Liver (tissue), 9 donors: Measurements from ENCODE around the gene SMARCB1. TPM values are rescaled to one million over a fixed set of nuclear protein-coding genes. Genes with fewer than 3 reads are reported as not detected.

ENCODE experiments used
- DNase-seq: peaks from one replicate; pipeline ENCODE4 v3.0.0-alpha.2; 2017; ENCODE audit warnings: low spot score
- H3K27ac ChIP-seq, 2 donors: one replicate each; pipeline ENCODE4 v1.7.0; 2013; ENCODE audit warnings: inconsistent platforms in 2 of 2, low read length in 2 of 2, control low read depth in 1 of 2, low read depth in 1 of 2, mild to moderate bottlenecking in 1 of 2
- H3K27me3 ChIP-seq, 4 donors: one replicate each; pipeline versions ENCODE4 v1.6.1 to v1.7.0; 2013; ENCODE audit warnings: low read length in 3 of 4, inconsistent platforms in 1 of 4, mild to moderate bottlenecking in 1 of 4, moderate library complexity in 1 of 4; ENCODE audit not compliant: control insufficient read depth in 4 of 4, insufficient read depth in 4 of 4
- H3K36me3 ChIP-seq, 4 donors: one replicate each; pipeline versions ENCODE4 v1.6.1 to v1.7.0; 2013; ENCODE audit warnings: low read length in 3 of 4, mild to moderate bottlenecking in 3 of 4, low read depth in 1 of 4, moderate library complexity in 1 of 4; ENCODE audit not compliant: control insufficient read depth in 4 of 4, insufficient read depth in 3 of 4
- H3K4me1 ChIP-seq, 4 donors: one replicate each; pipeline versions ENCODE4 v1.6.1 to v1.7.0; 2013; ENCODE audit warnings: low read length in 3 of 4, mild to moderate bottlenecking in 3 of 4, moderate library complexity in 1 of 4; ENCODE audit not compliant: control insufficient read depth in 4 of 4, insufficient read depth in 4 of 4
- H3K4me3 ChIP-seq, 3 donors: one replicate each; pipeline versions ENCODE4 v1.6.1 to v1.7.0; 2013; ENCODE audit warnings: low read length in 3 of 3, control low read depth in 1 of 3, low read depth in 1 of 3, mild to moderate bottlenecking in 1 of 3
- H3K9ac ChIP-seq, 2 donors: one replicate each; pipeline ENCODE4 v1.7.0; 2013; ENCODE audit warnings: low read length in 2 of 2, mild to moderate bottlenecking in 2 of 2, moderate library complexity in 2 of 2, control low read depth in 1 of 2, low read depth in 1 of 2
- H3K9me3 ChIP-seq, 4 donors: one replicate each; pipeline versions ENCODE4 v1.6.1 to v1.7.0; 2013; ENCODE audit warnings: low read length in 3 of 4; ENCODE audit not compliant: control insufficient read depth in 4 of 4
- EGR1 ChIP-seq, 2 donors: IDR thresholded peaks; 2 replicates each; pipeline ENCODE4 v1.6.1; 2016 to 2018; ENCODE audit warnings: antibody characterized with exemption in 2 of 2, low read depth in 2 of 2
- FOXA1 ChIP-seq: IDR thresholded peaks from 2 replicates; pipeline ENCODE4 v1.6.1; 2016; ENCODE audit warnings: antibody characterized with exemption
- GABPA ChIP-seq, 2 donors: IDR thresholded peaks in 1 of 2; conservative IDR thresholded peaks in 1 of 2; 2 replicates each; pipeline ENCODE4 v1.6.1; 2016; ENCODE audit warnings: antibody characterized with exemption in 2 of 2, mild to moderate bottlenecking in 1 of 2, moderate library complexity in 1 of 2
- HNF4A ChIP-seq, 2 donors: conservative IDR thresholded peaks; 2 replicates each; pipeline ENCODE4 v1.6.1; 2016; ENCODE audit warnings: antibody characterized with exemption in 2 of 2, mild to moderate bottlenecking in 2 of 2
- HNF4G ChIP-seq: IDR thresholded peaks from 2 replicates; pipeline ENCODE4 v1.6.1; 2016; ENCODE audit warnings: antibody characterized with exemption
- JUND ChIP-seq, 2 donors: IDR thresholded peaks; 2 replicates each; pipeline ENCODE4 v1.6.1; 2016; ENCODE audit warnings: antibody characterized with exemption in 2 of 2
- NR2F2 ChIP-seq: IDR thresholded peaks from 2 replicates; pipeline ENCODE4 v1.6.1; 2016; ENCODE audit warnings: antibody characterized with exemption
- RAD21 ChIP-seq, 2 donors: IDR thresholded peaks; 2 replicates each; pipeline ENCODE4 v1.6.1; 2016; ENCODE audit warnings: antibody characterized with exemption in 2 of 2, mild to moderate bottlenecking in 2 of 2
- RXRA ChIP-seq, 2 donors: IDR thresholded peaks; 2 replicates each; pipeline ENCODE4 v1.6.1; 2017 to 2018; ENCODE audit warnings: antibody characterized with exemption in 2 of 2, mild to moderate bottlenecking in 1 of 2
- SP1 ChIP-seq: IDR thresholded peaks from 2 replicates; pipeline ENCODE4 v1.6.1; 2018; ENCODE audit warnings: antibody characterized with exemption, mild to moderate bottlenecking
- WGBS: extraction: QIAGEN DNeasy Blood & Tissue Kit; methylation state at CpG from one replicate; pipeline ENCODE4 v1.1.7; 2013; 5-methylcytosine and 5-hydroxymethylcytosine counted together
- polyA plus RNA-seq, 2 donors: library from polyadenylated mRNA; stranded (reverse) in 1 of 2; unstranded in 1 of 2; fragments of 200-250 nt in 1 of 2; fragments of >200 nt in 1 of 2; fragmentation: Nextera tagmentation in 1 of 2; extraction: Ambion mirVana in 1 of 2; gene quantifications; one replicate each; pipeline versions ENCODE4 v1.2.1 to v1.2.3, GENCODE V29; 2013 to 2015
- total RNA-seq, 2 donors: library from RNA; depleted of rRNA; stranded (reverse); fragments of >200 nt; gene quantifications; one replicate each; pipeline ENCODE4 v1.2.3, GENCODE V29; 2014
- TF ChIP-seq, protein P1 (sequence below): IDR thresholded peaks from 2 replicates; pipeline ENCODE4 v1.6.1; 2016; ENCODE audit warnings: antibody characterized with exemption
- TF ChIP-seq, protein P2 (sequence below): IDR thresholded peaks from 2 replicates; pipeline ENCODE4 v1.6.1; 2016; ENCODE audit warnings: antibody characterized with exemption, mild to moderate bottlenecking
- TF ChIP-seq, protein P3 (sequence below): IDR thresholded peaks from 2 replicates; pipeline ENCODE4 v1.6.1; 2016; ENCODE audit warnings: antibody characterized with exemption
- TF ChIP-seq, protein P4 (sequence below): IDR thresholded peaks from 2 replicates; pipeline ENCODE4 v1.6.1; 2016; ENCODE audit warnings: antibody characterized with exemption
- donor health status: healthy.
- donor health status: healthy.
- donor health status: healthy.
- donor health status: healthy.
- donor health status: healthy.

SMARCB1 gene
- total and polyA plus RNA-seq, 4 donors = 15.1 to 22.5 (median 19.1) TPM

DNA sequence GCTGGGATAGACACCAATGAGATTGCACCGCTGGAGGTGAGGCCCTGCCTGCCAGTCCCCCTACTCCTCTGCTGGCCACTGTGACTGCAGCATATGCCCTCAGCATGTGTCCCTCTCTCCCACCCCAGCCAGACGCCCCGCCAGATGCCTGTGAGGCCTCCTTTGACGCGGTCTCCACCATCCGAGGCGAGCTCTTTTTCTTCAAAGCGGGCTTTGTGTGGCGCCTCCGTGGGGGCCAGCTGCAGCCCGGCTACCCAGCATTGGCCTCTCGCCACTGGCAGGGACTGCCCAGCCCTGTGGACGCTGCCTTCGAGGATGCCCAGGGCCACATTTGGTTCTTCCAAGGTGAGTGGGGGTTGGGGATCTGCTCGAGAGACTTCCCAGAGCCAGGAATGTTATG, 5.7 kb upstream of the SMARCB1 start:
- Histone ChIP-seq H3K27ac (no peak overlapping the region), H3K9me3 (no peaks in the 10 kb centered on the region), H3K27me3 (no peaks in the 10 kb centered on the region), H3K4me3 (no peak overlapping the region), H3K36me3 (no peaks in the 10 kb centered on the region), H3K4me1 (peaks cover 10 to 24% (median 16%) of the 10 kb centered on the region in 4 donors), H3K9ac (no peak overlapping the region)
- TF ChIP-seq EGR1 (IDR thresholded peaks at IDR 0.05; ENCODE audit: low read depth in 2 of 2) (no peak), SP1 (no peak), JUND (IDR thresholded peaks at IDR 0.05) (no peak), RXRA (IDR thresholded peaks at IDR 0.05) (no peak), NR2F2 (no peak)
- TF ChIP-seq, protein P1, sequence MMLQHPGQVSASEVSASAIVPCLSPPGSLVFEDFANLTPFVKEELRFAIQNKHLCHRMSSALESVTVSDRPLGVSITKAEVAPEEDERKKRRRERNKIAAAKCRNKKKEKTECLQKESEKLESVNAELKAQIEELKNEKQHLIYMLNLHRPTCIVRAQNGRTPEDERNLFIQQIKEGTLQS = no peak
- DNase-seq = no peak
- WGBS = 94% methylated on average over 15 of the region's 15 CpGs

DNA sequence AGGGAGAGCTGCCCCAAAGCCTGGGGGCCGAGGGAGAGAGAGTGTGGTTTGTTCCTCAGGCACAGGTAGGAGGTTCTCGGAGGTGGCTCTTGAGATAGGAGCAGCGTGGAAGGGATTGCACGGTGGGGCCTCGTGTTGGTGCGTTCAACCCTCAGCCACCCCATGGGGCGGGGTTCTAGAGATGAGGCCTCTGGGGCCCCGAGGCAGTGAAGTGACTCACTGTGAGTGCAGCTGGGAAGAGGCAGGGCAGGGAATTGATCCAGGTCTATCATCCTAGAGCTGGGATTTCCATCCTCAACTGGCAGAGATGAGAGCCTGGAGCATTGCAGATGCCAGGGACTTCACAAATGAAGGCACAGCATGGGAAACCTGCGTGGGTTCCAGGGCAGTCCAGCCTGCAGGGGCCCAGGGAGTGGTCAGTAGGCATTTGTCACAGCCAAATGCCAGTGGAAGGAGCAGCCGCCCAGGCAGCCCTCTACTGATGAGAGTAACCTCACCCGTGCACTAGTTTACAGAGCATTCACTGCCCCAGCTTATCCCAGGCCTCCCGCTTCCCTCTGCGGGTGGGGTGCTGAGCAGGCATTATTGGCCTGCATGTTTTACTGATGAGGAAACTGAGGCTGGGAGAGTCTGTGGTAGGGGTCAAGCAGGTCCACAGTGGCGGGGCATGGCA, 5.1 kb upstream of the SMARCB1 start:
- no peak overlapping the region for H3K27ac ChIP-seq
- no peaks in the 10 kb centered on the region for H3K27me3 ChIP-seq
- TF ChIP-seq HNF4A (conservative IDR thresholded peaks at IDR 0.05) = no peak
- no peak for DNase-seq
- H3K9me3 ChIP-seq = no peaks in the 10 kb centered on the region
- no peak overlapping the region for H3K4me3 ChIP-seq
- H3K4me1 ChIP-seq = peaks cover 12 to 30% (median 22%) of the 10 kb centered on the region in 4 donors
- H3K36me3 ChIP-seq = no peaks in the 10 kb centered on the region
- no peak overlapping the region for H3K9ac ChIP-seq
- 90% methylated on average over 14 of the region's 14 CpGs for WGBS

DNA sequence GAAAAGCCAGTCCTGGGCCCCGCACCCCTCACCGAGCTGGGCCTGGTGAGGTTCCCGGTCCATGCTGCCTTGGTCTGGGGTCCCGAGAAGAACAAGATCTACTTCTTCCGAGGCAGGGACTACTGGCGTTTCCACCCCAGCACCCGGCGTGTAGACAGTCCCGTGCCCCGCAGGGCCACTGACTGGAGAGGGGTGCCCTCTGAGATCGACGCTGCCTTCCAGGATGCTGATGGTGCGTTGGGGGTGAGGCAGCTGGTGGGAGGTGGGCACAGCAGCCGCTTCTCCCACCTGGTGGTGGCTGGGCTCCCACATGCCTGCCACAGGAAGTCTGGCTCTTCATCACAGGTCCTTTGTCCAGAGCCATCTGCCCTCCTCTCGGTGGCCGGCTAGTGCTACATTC, 4.5 kb upstream of the SMARCB1 start:
- WGBS = 95% methylated on average over 16 of the region's 16 CpGs
- Histone ChIP-seq H3K9me3 (no peaks in the 10 kb centered on the region), H3K4me3 (no peak overlapping the region), H3K9ac (no peak overlapping the region), H3K27ac (no peak overlapping the region), H3K36me3 (no peaks in the 10 kb centered on the region), H3K4me1 (peaks cover 12 to 31% (median 22%) of the 10 kb centered on the region in 4 donors), H3K27me3 (no peaks in the 10 kb centered on the region)
- TF ChIP-seq, protein P2, sequence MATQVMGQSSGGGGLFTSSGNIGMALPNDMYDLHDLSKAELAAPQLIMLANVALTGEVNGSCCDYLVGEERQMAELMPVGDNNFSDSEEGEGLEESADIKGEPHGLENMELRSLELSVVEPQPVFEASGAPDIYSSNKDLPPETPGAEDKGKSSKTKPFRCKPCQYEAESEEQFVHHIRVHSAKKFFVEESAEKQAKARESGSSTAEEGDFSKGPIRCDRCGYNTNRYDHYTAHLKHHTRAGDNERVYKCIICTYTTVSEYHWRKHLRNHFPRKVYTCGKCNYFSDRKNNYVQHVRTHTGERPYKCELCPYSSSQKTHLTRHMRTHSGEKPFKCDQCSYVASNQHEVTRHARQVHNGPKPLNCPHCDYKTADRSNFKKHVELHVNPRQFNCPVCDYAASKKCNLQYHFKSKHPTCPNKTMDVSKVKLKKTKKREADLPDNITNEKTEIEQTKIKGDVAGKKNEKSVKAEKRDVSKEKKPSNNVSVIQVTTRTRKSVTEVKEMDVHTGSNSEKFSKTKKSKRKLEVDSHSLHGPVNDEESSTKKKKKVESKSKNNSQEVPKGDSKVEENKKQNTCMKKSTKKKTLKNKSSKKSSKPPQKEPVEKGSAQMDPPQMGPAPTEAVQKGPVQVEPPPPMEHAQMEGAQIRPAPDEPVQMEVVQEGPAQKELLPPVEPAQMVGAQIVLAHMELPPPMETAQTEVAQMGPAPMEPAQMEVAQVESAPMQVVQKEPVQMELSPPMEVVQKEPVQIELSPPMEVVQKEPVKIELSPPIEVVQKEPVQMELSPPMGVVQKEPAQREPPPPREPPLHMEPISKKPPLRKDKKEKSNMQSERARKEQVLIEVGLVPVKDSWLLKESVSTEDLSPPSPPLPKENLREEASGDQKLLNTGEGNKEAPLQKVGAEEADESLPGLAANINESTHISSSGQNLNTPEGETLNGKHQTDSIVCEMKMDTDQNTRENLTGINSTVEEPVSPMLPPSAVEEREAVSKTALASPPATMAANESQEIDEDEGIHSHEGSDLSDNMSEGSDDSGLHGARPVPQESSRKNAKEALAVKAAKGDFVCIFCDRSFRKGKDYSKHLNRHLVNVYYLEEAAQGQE = no peak
- TF ChIP-seq HNF4G (no peak), GABPA (IDR thresholded peaks at IDR 0.05 in 1 of 2, conservative IDR thresholded peaks at IDR 0.05 in 1 of 2) (no peak), FOXA1 (no peak), RAD21 (IDR thresholded peaks at IDR 0.05) (no peak), JUND (IDR thresholded peaks at IDR 0.05) (no peak), HNF4A (conservative IDR thresholded peaks at IDR 0.05) (no peak)
- TF ChIP-seq, protein P3, sequence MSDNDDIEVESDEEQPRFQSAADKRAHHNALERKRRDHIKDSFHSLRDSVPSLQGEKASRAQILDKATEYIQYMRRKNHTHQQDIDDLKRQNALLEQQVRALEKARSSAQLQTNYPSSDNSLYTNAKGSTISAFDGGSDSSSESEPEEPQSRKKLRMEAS = no peak
- TF ChIP-seq, protein P4, sequence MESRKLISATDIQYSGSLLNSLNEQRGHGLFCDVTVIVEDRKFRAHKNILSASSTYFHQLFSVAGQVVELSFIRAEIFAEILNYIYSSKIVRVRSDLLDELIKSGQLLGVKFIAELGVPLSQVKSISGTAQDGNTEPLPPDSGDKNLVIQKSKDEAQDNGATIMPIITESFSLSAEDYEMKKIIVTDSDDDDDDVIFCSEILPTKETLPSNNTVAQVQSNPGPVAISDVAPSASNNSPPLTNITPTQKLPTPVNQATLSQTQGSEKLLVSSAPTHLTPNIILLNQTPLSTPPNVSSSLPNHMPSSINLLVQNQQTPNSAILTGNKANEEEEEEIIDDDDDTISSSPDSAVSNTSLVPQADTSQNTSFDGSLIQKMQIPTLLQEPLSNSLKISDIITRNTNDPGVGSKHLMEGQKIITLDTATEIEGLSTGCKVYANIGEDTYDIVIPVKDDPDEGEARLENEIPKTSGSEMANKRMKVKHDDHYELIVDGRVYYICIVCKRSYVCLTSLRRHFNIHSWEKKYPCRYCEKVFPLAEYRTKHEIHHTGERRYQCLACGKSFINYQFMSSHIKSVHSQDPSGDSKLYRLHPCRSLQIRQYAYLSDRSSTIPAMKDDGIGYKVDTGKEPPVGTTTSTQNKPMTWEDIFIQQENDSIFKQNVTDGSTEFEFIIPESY = no peak
- DNase-seq = no peak
